WTC11 (cell line): ENCODE results near the gene GLRA1. TPM values are rescaled to one million over a fixed set of nuclear protein-coding genes. Genes with fewer than 3 reads are reported as not detected.
A peak's percentile ranks its signal among the peaks of the same experiment; 100 is the strongest.

Source experiments
- ATAC-seq: fragments of 200-7000 bp; cut with Tn5 transposase; 2 replicates; pipeline ENCODE4 v1.10.0; 2021; ENCODE audit warnings: mild to moderate bottlenecking, moderate library complexity
- CTCF ChIA-PET: fragments of 300-600 bp; sonication (Branson Sonifier 250); formaldehyde crosslinking; loops from one replicate; lab custom pipeline; 2021; ENCODE audit warnings: antibody characterized with exemption; lab: Charles Lee
- POLR2A ChIA-PET: fragments of 350-600 bp; sonication (Branson Sonifier 250); formaldehyde crosslinking; loops from one replicate; lab custom pipeline; 2021; ENCODE audit warnings: antibody characterized with exemption; lab: Charles Lee
- DNase-seq: peaks from one replicate; pipeline ENCODE4 v3.0.0; 2021; ENCODE audit warnings: low spot score
- H3K27ac Mint-ChIP-seq: 2 replicates; pipeline ENCODE4 v1.8.0; 2021; ENCODE audit warnings: mixed read lengths
- H3K27me3 Mint-ChIP-seq: 2 replicates; pipeline ENCODE4 v1.8.0; 2021; ENCODE audit warnings: low read depth, mild to moderate bottlenecking, moderate library complexity, mixed read lengths
- H3K36me3 Mint-ChIP-seq: 2 replicates; pipeline ENCODE4 v1.8.0; 2021; ENCODE audit warnings: mixed read lengths
- H3K4me1 Mint-ChIP-seq: 2 replicates; pipeline ENCODE4 v1.8.0; 2022; ENCODE audit warnings: mixed read lengths
- H3K4me3 Mint-ChIP-seq: 2 replicates; pipeline ENCODE4 v1.8.0; 2021; ENCODE audit warnings: mild to moderate bottlenecking, moderate library complexity, mixed read lengths
- H3K9me3 Mint-ChIP-seq: 2 replicates; pipeline ENCODE4 v1.8.0; 2021; ENCODE audit warnings: mixed read lengths
- AR ChIP-seq: fragments of 250-450 bp; sonication (Bioruptor Pico); IDR thresholded peaks from 2 replicates; pipeline ENCODE4 v1.9.0; 2021; ENCODE audit warnings: mild to moderate bottlenecking
- ARID4B ChIP-seq: sonication (generic); formaldehyde crosslinking; IDR thresholded peaks from 2 replicates; pipeline ENCODE4 v1.8.0; 2023; ENCODE audit warnings: missing genetic modification reagents, mild to moderate bottlenecking, borderline replicate concordance
- CREB1 ChIP-seq: sonication (generic); formaldehyde crosslinking; IDR thresholded peaks from 2 replicates; pipeline ENCODE4 v1.8.0; 2023; ENCODE audit warnings: mild to moderate bottlenecking, missing genetic modification reagents
- CREM ChIP-seq: sonication (generic); formaldehyde crosslinking; IDR thresholded peaks from 2 replicates; pipeline ENCODE4 v1.8.1; 2022; ENCODE audit warnings: mild to moderate bottlenecking, missing genetic modification reagents, moderate library complexity
- ESRRA ChIP-seq: sonication (generic); formaldehyde crosslinking; IDR thresholded peaks from 2 replicates; pipeline ENCODE4 v1.8.1; 2022; ENCODE audit warnings: mild to moderate bottlenecking, missing genetic modification reagents, borderline replicate concordance
- GRHL2 ChIP-seq: fragments of 250-450 bp; sonication (Bioruptor Pico); IDR thresholded peaks from 2 replicates; pipeline ENCODE4 v1.8.0; 2022; ENCODE audit warnings: mild to moderate bottlenecking, moderate library complexity; ENCODE audit not compliant: insufficient replicate concordance, severe bottlenecking
- MXD4 ChIP-seq: fragments of 250-450 bp; sonication (Bioruptor Pico); IDR thresholded peaks from 2 replicates; pipeline ENCODE4 v1.8.0; 2021; ENCODE audit warnings: mild to moderate bottlenecking, moderate library complexity, borderline replicate concordance
- NFATC4 ChIP-seq: fragments of 250-450 bp; sonication (Bioruptor Pico); IDR thresholded peaks from 2 replicates; pipeline ENCODE4 v1.9.0; 2021; ENCODE audit warnings: mild to moderate bottlenecking
- NFYB ChIP-seq: sonication (generic); formaldehyde crosslinking; conservative IDR thresholded peaks from 2 replicates; pipeline ENCODE4 v1.8.0; 2022; ENCODE audit warnings: low read depth, missing genetic modification reagents
- NR3C1 ChIP-seq: sonication (generic); formaldehyde crosslinking; conservative IDR thresholded peaks from 2 replicates; pipeline ENCODE4 v1.8.1; 2023; ENCODE audit warnings: low read depth, mild to moderate bottlenecking, missing genetic modification reagents
- SOX15 ChIP-seq: fragments of 250-450 bp; sonication (Bioruptor Pico); IDR thresholded peaks from 2 replicates; pipeline ENCODE4 v1.9.0; 2021; ENCODE audit warnings: mild to moderate bottlenecking
- TEAD1 ChIP-seq: sonication (generic); formaldehyde crosslinking; IDR thresholded peaks from 2 replicates; pipeline ENCODE4 v1.8.0; 2022; ENCODE audit warnings: mild to moderate bottlenecking, missing genetic modification reagents
- ZNF121 ChIP-seq: sonication (generic); formaldehyde crosslinking; IDR thresholded peaks from 2 replicates; pipeline ENCODE4 v1.8.0; 2023; ENCODE audit warnings: missing genetic modification reagents
- ZNF423 ChIP-seq: fragments of 250-450 bp; sonication (Bioruptor Pico); IDR thresholded peaks from 2 replicates; pipeline ENCODE4 v2.1.2; 2022; ENCODE audit warnings: mild to moderate bottlenecking, moderate library complexity
- ZNF512 ChIP-seq: sonication (generic); formaldehyde crosslinking; IDR thresholded peaks from 2 replicates; pipeline ENCODE4 v1.8.1; 2022; ENCODE audit warnings: missing genetic modification reagents, borderline replicate concordance
- total RNA-seq: library from RNA; stranded (reverse); gene quantifications from 3 replicates; pipeline ENCODE4 v1.2.3, GENCODE V29; 2021
- TF ChIP-seq, protein P1 (sequence below): sonication (generic); formaldehyde crosslinking; IDR thresholded peaks from 2 replicates; pipeline ENCODE4 v1.8.1; 2023; ENCODE audit warnings: mild to moderate bottlenecking, moderate library complexity, missing genetic modification reagents
- TF ChIP-seq, protein P2 (sequence below): sonication (generic); formaldehyde crosslinking; IDR thresholded peaks from 2 replicates; pipeline ENCODE4 v1.8.1; 2022; ENCODE audit warnings: mild to moderate bottlenecking, moderate library complexity, missing genetic modification reagents
- TF ChIP-seq, protein P3 (sequence below): sonication (generic); formaldehyde crosslinking; IDR thresholded peaks from 2 replicates; pipeline ENCODE4 v1.8.1; 2022; ENCODE audit warnings: low read depth, missing genetic modification reagents, borderline replicate concordance

GLRA1 gene
- total RNA-seq, 1 experiment from 2014 or later = not detected

DNA sequence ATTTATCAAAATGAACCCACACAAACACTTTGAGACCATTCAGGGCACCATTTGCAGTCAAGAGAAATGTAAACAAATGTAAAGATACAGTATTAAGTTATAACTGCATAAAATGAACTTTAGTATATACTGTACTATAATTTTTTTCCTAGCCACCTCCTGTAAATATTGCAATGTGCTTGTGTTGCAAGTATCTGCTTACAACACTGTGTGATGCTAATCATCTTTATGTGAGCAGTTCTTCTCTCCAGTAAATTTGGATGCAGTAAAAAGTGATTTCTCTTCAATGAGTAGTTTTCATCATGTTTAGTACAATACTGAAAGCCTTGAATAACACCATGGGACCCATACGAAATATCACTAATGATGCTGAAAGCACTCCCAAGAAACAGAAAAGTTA lies 143.4 kb downstream of the GLRA1 start:
- POLR2A ChIA-PET = no interaction called here
- DNase-seq = no peak
- no peaks in the 10 kb centered on the region for H3K9me3 Mint-ChIP-seq
- H3K36me3 Mint-ChIP-seq = peaks cover 22% of the 10 kb centered on the region
- H3K27ac Mint-ChIP-seq = no peak overlapping the region
- peaks cover 84% of the 10 kb centered on the region for H3K4me1 Mint-ChIP-seq
- TF ChIP-seq ZNF512 (CRISPR knock-in tag) = no peak
- no peak for TF ChIP-seq SOX15 (CRISPR knock-in tag)
- no peak for TF ChIP-seq NFYB (CRISPR knock-in tag)
- no peak for TF ChIP-seq MXD4
- TF ChIP-seq, protein P1, sequence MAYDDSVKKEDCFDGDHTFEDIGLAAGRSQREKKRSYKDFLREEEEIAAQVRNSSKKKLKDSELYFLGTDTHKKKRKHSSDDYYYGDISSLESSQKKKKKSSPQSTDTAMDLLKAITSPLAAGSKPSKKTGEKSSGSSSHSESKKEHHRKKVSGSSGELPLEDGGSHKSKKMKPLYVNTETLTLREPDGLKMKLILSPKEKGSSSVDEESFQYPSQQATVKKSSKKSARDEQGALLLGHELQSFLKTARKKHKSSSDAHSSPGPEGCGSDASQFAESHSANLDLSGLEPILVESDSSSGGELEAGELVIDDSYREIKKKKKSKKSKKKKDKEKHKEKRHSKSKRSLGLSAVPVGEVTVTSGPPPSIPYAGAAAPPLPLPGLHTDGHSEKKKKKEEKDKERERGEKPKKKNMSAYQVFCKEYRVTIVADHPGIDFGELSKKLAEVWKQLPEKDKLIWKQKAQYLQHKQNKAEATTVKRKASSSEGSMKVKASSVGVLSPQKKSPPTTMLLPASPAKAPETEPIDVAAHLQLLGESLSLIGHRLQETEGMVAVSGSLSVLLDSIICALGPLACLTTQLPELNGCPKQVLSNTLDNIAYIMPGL = no peak
- no peak for TF ChIP-seq GRHL2 (CRISPR knock-in tag)
- TF ChIP-seq NR3C1 (CRISPR knock-in tag) = no peak
- TF ChIP-seq ZNF423 (CRISPR knock-in tag) = no peak
- TF ChIP-seq ESRRA (CRISPR knock-in tag) = no peak
- TF ChIP-seq CREB1 (CRISPR knock-in tag) = no peak
- TF ChIP-seq ARID4B = no peak
- TF ChIP-seq ZNF121 (CRISPR knock-in tag) = no peak
- TF ChIP-seq CREM (CRISPR knock-in tag) = no peak
- TF ChIP-seq, protein P2, sequence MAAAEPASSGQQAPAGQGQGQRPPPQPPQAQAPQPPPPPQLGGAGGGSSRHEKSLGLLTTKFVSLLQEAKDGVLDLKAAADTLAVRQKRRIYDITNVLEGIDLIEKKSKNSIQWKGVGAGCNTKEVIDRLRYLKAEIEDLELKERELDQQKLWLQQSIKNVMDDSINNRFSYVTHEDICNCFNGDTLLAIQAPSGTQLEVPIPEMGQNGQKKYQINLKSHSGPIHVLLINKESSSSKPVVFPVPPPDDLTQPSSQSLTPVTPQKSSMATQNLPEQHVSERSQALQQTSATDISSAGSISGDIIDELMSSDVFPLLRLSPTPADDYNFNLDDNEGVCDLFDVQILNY (CRISPR knock-in tag) = no peak
- TF ChIP-seq, protein P3, sequence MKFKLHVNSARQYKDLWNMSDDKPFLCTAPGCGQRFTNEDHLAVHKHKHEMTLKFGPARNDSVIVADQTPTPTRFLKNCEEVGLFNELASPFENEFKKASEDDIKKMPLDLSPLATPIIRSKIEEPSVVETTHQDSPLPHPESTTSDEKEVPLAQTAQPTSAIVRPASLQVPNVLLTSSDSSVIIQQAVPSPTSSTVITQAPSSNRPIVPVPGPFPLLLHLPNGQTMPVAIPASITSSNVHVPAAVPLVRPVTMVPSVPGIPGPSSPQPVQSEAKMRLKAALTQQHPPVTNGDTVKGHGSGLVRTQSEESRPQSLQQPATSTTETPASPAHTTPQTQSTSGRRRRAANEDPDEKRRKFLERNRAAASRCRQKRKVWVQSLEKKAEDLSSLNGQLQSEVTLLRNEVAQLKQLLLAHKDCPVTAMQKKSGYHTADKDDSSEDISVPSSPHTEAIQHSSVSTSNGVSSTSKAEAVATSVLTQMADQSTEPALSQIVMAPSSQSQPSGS (CRISPR knock-in tag) = no peak
- no peak for TF ChIP-seq NFATC4 (CRISPR knock-in tag)
- TF ChIP-seq, all 79 proteins: peak for 0
- no peak for ATAC-seq
- Mint-ChIP-seq H3K4me3 (no peak overlapping the region; the same call in 1 of the 2 replicates), H3K27me3 (no peaks in the 10 kb centered on the region)
- CTCF ChIA-PET = interaction anchor here (1.2 to 1.4 kb wide), 2 partner anchors 10 to 44 kb away, joined by 3 to 4 read pairs; no protein-coding TSS in a partner anchor

GRCh38 chr5:151780348-151780747 lies 144.3 kb downstream of the GLRA1 start:
- Mint-ChIP-seq H3K4me1 (peaks cover 85% of the 10 kb centered on the region), H3K4me3 (peak overlapping the region; percentile 43), H3K36me3 (peaks cover 23% of the 10 kb centered on the region), H3K9me3 (no peaks in the 10 kb centered on the region), H3K27ac (0 out of 2 replicates have a peak overlapping the region, but pooled peaks have one; percentile 29), H3K27me3 (no peaks in the 10 kb centered on the region)
- ChIA-PET CTCF (interaction anchor here (1.2 kb wide), 1 partner anchor 9 kb away, joined by 3 read pairs; no protein-coding TSS in a partner anchor), POLR2A (no interaction called here)
- ATAC-seq = peak; percentile 75
- peak; percentile 28 for DNase-seq
- TF ChIP-seq TEAD1 (CRISPR knock-in tag) (no peak), MXD4 (no peak), AR (CRISPR knock-in tag) (no peak), NR3C1 (CRISPR knock-in tag) (no peak), NFATC4 (CRISPR knock-in tag) (no peak)
